Epithelial cell of prostate (primary cell): ENCODE measurements around the gene DNAH6.
"Not testable (repeated sequence)": the region's sequence is repeated elsewhere in the genome, so short reads cannot be mapped to it uniquely, and the experiment has no call there.

Experiments used
- DNase-seq: peaks from one replicate; pipeline ENCODE4 v3.0.0-alpha.2; 2011; ENCODE audit warnings: low read depth, low spot score
- H3K27ac ChIP-seq: fragments of 450-650 bp; 2 replicates; pipeline ENCODE4 v1.5.1; 2017; ENCODE audit warnings: mild to moderate bottlenecking

Gene DNAH6, protein sequence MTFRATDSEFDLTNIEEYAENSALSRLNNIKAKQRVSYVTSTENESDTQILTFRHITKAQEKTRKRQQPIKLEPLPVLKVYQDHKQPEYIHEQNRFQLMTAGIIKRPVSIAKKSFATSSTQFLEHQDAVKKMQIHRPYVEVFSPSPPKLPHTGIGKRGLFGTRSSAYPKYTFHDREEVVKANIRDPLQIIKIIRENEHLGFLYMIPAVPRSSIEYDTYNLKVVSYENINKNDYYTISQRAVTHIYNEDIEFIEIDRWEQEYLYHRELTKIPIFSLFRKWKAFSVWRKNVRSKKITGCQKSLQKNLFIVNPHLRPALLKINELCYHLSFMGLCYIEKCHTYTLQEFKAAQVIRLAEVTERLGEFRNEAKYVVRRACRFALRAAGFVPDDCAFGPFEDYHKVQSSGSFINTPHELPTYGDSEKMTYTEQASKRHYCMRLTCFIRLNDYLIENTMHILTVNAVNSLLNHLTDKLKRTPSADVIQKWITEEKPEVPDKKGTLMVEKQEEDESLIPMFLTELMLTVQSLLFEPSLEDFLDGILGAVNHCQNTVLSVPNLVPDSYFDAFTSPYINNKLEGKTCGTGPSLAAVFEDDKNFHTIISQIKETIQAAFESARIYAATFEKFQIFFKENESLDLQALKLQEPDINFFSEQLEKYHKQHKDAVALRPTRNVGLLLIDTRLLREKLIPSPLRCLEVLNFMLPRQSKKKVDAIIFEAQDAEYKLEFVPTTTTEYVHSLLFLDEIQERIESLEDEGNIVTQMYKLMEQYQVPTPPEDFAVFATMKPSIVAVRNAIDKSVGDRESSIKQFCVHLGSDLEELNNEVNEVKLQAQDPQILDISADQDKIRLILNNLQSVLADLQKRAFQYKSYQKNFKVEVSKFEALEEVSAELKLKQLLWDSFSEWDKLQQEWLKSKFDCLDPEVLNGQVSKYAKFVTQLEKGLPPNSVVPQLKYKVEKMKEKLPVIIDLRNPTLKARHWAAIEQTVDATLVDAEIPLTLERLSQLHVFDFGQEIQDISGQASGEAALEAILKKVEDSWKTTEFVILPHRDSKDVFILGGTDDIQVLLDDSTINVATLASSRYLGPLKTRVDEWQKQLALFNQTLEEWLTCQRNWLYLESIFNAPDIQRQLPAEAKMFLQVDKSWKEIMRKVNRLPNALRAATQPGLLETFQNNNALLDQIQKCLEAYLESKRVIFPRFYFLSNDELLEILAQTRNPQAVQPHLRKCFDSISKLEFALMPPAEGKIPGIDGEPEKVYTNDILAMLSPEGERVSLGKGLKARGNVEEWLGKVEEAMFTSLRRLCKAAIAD (N-terminal part only)

DNA sequence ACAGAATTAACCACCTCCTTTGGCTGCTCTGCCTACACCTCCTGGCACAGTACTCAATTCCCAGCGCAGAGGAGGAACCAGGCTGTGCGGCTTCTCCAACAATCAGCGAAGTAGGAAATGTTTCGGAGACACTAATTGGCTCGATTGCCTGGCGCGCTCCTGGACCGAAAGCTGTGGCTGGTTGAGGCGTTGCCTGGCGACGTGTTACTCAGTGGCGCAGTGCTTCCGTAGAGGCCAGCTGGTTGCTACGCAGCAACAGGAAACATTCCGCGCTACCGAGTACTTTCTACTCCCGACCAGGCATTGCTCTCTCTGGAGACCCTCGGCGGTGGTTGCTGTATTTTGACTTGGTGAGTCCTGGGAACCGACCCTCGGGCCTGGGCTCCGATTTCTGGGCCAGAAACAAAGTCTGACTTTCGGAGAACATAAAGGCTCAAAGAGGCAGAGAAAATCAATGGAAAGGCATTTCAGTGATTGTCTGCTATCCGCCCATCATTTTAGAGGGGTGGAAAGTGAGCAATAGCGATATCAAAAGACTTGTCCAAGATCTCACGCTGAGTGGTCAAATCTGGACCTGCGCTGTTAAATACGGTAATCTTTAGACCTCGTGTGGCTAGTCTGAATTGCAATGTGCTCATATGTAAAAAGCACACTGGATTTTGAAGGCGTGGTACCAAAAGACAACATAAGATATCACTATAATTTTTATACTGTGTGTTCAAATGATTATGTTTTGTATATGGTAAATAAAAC is at the start of gene DNAH6:
Gene DNAH6, plus strand, starts transcription at position 265 of the 753 bp plus-strand sequence. CDS start 1,329 bp downstream, outside the sequence.
- DNase-seq, result peak; percentile 81
- no peak within 1 kb of the TSS for H3K27ac ChIP-seq

DNA sequence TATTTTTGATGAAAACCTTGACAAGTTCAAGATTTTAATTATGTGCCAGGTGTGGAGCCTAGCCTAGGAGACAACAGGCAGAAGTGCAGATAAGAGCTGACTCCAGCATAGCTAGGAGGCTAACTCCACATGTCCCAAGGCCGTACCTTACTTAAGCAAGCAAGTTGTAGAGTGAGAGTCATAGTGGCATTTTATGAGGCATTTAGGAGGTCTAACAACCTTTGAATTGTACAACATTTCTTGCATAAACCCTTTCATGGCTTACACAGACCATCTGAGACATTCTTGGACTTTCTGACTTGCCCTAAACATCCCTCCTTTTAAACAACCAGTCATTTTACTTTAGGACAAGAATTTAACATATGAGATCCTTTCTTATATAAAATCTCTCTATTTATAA is 48.9 kb upstream of the DNAH6 start:
- no peak overlapping the region for H3K27ac ChIP-seq
- no peak for DNase-seq

DNA sequence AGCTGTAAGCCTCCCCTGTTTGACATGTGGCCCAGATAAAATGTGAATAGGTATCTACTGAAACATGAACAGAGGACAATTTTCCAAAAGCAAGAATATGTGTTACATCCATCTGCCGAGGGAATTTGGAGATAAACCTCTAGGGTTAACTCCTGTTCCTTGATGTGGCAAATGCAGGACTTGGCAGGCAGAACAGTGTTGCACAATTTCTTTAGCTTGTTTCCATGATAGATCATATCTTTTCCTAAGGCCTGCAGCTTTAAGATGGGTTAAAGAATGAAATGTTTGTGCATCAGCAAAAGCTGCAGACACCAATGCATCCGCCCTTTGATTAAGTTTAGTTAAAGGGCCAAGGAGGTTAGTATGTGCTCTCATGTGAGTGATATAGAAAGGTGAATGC is 43.9 kb upstream of the DNAH6 start:
- DNase-seq, H3K27ac ChIP-seq: not testable (repeated sequence)

DNA sequence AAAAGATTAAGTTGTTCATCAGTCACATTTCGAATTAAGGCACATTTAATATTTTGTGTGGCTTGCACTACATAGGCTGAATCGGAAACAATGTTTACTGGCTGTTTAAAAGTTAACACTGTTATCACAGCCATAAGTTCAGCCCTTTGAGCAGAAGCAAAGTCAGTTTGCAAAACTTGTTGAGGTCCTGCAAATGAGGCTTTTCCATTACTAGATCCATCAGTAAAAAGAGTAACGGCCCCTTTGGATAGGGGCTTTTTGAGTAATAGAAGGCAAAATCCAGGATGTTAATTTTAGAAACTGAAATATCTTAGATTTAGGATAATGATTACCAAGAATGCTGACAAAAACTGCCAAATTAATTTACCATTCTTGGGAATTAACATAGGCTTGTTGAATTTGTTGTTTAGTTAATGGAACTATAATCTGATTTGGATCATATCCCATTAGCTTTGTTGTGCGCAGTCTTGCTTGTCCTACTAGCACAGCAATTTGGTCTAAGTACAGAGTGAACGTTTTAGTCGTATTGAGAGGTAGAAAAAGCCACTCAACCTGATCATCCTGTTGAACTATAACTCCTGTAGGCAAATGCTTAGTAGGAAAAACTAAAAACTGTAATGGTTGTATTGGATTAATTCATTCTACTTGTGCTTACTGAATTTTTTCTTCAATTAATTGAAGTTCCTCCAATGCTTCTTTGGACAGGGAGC is 43.3 kb upstream of the DNAH6 start:
- no peak overlapping the region for H3K27ac ChIP-seq
- no peak for DNase-seq

DNA sequence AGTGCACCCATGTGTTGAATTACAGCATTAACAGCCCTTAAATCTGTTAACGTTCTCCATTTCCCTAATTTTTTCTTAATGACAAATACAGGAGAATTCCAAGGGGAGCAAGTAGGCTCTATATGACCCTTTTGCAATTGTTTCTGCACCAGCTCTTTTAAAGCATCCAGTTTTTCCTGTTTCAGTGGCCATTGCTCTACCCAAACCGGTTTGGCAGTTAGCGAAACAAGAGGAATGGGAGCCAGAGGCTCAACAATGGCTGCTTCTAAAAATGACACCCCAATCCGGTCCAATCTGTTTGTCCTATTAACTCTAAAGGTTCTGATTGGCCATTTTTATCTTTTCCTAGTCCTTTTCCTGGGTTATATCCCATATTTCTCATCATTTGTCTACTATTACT is 42.1 kb upstream of the DNAH6 start:
- no peak for DNase-seq
- no peak overlapping the region for H3K27ac ChIP-seq

DNA sequence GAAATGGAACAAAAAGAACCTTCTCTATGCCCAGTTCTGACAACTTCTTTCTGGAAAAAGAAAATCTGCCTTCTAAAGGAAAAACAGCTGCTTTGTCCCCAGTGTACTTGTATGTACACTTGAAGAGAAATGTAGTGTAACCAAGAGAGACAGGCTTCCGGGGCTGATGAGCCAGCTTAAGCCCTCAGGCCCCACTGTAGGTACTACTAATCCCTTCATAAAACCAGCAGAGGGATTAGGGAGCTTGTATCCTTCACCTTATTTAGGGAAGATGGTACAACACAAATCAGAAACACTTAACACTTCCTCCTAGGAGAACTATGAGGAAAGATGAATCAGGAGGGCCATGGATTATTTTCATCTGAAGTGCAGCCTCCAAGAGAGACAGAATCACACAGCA is 38.4 kb upstream of the DNAH6 start:
- no peak overlapping the region for H3K27ac ChIP-seq
- no peak for DNase-seq

DNA sequence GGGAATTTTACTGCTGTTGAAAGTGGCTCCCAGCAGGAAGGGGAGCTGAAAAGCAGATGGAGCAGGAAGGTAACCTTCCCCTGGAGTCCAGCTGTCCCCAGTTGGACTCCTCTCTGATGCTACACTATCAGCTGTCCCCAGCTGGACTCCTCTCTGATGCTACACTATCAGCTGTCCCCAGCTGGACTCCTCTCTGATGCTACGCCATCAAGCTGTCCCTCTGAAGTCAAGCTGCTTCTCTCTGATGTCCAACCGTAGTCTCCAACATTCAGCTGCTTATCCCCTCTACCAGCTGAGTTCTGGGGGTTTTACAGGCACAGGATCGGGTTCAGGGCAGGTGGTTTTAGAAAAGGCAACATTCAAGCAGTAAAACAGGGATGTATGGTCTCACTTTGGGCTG is 37.4 kb upstream of the DNAH6 start:
- no peak for DNase-seq
- no peak overlapping the region for H3K27ac ChIP-seq

DNA sequence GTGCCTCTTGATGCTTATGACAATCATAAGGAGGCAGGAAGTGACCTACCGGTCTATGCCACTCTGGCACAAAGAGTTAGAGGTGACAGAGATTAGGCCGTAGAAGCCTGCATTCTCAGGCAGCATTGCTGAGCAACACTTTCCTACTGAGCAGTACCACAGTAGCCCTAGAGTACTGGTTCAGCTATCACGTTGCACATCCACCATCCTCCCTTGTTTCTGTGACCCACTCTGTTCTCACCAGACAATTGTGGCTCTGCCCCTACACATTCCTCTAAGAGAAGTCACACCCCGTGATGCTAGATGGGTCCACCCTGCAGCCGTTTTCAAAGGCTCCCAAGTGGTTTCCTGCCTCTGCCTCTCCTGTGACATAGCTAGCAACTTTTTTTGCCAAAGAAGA is 34.6 kb upstream of the DNAH6 start:
- no peak for DNase-seq
- no peak overlapping the region for H3K27ac ChIP-seq

DNA sequence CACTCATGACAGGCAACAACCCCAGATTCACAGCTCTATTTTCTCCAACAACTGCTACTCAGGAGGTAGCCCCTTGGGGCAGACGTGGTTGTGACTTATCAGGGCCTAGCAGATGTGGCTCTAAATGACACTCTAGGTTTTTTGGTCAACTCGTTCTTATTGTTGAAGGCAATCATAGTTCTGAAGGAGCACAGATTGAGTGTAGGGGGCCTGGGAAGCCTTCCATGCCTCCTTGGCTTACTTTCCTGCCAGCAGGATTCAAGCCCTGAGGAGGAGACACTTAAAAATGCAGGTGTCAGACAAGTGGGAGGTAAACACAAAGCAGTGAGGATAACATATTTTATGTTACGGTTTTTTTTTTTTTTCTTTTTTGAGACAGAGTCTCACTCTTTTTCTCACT is 33.7 kb upstream of the DNAH6 start:
- DNase-seq, result no peak
- no peak overlapping the region for H3K27ac ChIP-seq

DNA sequence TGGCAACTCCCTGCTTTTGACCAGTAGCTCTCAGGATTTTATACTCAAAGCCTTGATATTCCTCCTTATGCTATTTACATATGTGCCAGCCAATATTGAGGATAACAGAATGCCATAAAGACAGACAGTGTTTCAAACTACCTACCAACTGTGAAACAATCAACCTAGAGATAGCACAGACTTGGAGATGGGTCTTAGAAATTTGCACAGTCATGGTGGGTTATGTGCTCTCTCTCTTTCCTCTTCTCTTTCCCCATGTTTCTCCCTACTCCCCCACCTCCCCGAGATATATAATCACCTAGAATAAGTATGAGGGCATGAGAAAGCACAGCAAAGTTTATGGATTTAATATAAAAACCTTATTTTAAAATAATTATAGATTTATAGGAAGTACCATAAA is 33.0 kb upstream of the DNAH6 start:
- no peak for DNase-seq
- no peak overlapping the region for H3K27ac ChIP-seq

DNA sequence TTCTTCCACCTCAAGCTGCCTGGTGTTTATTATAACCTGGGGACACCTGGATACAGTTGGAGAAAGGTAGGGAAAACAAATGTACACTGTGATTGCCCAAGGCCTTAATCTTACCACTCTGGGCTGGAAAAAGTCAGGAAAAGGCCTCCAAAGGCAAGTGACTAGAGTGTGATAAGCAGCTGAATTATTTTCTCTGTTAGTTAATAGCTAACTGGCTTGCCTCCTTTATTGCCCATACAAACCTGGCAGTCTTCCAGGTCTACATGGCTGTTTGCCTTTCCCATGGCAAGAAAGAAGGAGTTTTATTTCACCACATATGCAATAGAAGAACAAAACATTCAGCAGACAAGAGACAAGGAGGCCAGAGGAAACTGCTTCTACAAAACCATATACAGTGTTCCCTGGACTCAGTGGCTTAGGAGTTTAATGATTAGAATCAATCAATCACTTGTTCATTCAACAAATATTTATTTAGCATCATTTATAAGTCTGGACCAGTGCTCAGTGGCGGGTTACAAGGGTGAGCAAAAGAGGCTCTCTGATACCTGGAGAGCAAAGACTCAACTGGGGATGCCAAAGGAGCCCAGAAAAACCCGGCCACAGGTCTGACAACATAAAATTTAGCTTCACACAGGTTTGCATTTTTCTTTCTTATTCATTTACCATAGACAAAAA is 29.7 kb upstream of the DNAH6 start:
- H3K27ac ChIP-seq, result no peak overlapping the region
- DNase-seq, result no peak

DNA sequence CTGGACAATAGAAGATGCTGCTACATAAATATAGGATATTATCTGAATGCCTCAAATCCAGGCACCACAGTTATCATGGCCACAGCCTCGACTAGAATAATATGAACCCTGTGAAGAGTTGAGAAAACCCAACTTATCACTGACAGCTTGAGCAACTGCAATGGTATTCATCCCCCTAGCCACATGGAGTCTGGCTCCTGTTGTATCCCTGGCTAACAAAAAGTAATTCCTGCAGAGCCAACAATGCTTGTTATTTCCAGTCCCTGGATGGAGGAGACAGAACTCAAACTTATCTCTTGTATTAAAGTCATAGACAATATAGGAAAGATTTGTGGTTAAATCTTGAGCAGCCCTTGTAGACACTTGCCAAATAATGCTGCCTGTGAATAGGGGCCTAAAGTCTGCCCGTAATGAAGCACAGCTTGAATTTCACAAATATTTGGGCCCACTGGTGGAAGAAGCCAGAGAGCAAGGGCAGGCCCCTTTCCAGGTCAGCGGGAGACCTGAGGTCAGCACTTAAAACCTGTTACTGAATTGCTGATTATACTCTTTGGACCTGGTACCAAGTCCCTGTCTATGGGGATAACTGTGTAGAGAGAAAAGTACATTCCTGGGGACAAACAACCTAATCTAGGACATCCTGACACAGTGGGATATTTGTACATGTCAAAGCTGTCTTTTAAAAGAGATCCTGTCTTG is 28.9 kb upstream of the DNAH6 start:
- no peak overlapping the region for H3K27ac ChIP-seq
- no peak for DNase-seq

DNA sequence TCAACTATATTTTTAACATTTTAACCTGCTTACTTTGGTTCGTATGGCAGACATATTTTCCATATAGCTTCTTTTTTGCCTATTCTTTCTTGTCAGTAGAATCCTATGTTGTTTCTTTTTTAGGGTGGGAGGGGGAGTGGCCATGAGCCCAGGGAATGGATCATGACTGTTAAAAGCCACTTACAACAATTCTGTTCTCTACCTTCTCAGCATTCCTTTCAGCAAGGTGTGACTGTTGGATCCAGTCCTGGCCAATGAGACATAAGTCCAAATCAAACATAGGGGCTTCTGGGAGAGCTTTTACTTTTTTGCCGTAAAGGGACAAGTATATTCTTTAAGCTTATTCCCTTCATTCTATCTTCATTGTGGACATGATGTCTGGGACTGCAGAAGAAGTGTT is 25.0 kb upstream of the DNAH6 start:
- H3K27ac ChIP-seq, result no peak overlapping the region
- DNase-seq, result no peak

DNA sequence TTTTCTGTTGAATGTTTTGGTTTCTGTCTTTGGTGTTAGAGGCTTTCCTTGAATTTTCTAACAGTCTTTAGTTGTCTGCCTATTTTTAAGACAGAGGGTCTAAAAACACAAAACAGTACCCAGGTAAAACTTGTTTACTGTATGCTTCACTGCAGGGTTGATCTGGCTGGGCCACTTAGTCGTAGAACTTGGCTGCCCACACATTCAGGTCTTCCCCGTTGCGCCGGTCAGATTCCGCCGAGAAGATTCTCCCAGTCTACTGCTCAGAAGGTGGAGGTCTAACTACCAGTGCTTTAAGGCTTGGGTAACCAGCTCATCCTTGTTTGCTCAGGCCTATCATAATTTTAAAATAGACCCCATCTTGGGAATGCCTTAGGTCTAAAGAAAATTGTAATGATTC is 24.6 kb upstream of the DNAH6 start:
- no peak for DNase-seq
- H3K27ac ChIP-seq, result no peak overlapping the region

DNA sequence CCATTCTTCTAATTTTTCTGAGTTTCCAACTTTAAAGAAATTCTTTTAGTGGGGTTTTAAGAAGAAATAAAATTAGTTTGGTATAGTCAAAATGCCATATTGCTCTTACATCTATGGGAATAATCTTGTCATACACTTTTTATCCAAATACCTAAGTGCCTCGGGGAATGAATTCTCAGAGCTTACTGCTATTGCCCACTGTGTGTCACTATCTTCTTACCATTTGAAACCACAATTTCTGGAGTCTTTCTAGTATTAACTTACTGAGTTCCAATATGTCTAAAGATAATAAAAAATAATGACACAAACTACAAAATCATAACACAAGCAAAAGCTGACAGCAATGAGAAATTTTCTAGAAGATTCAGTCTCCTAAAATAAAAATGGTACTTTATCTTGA is 23.7 kb upstream of the DNAH6 start:
- DNase-seq, result no peak
- no peak overlapping the region for H3K27ac ChIP-seq

DNA sequence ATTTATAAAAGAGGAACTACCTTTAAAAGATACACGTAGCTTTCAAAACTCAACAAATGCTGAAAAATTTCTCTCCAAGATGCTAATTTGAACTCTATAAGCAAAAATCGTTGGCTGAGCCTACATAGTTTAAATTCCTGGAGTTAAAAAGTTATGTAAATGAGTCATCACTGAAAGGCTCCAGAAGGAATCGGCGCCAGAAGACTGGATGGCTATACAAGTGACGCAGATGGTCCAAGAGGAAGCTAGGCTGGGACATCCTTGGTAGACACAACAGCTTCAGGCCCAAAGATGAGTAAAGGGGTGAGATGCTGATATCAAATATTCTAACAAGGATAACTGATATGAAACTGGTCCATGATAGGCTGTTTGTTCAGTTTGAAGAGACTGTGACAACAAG is 22.8 kb upstream of the DNAH6 start:
- DNase-seq, result no peak
- H3K27ac ChIP-seq, result no peak overlapping the region

DNA sequence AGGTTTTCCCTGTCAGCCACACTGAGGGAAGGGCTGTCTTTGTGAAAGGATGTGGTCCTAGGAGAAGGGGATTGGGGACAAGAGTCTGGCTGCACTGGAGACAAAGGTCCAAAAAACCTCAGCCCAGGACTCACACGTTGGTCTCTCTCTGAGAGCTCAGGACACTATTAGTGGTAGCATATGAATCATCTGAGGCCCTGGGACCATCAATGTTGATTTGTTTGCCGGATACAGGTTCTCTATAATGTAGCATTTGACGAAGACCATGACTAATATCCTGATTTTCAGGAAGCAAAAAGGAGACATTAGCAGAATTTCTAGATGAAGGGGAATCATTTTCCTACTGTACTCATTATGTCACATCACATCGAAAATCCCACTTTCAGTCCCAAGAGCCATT is 22.2 kb upstream of the DNAH6 start:
- DNase-seq, result no peak
- peak overlapping the region; percentile 29 for H3K27ac ChIP-seq

DNA sequence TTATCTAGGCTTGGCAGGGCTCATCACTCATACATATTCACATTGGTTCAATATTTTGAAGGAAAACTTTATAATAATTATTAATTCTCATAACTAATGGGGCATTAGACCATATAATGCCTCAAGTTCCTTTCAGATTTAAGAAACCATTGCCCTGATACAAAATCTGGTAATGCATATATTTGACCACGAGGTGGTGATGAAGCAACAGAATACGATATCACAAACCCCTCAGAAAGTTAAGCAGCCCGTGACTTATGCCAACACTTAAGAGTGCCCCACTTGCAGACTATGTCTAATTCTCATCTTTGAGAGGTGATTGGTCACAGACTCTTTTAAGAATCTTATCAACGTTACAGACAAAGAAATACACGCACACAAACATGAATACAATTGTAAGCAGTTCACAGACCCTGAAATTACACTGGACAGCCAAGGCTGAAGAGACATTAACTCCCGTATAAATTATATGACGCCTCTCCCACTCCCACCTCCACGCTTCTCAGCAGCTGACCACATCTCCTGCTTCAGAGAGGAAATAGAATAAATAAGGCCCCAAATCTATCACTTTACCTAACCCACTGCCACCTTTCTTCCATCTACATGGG is 20.7 kb upstream of the DNAH6 start:
- DNase-seq, result no peak
- H3K27ac ChIP-seq, result no peak overlapping the region
